Measurements from ENCODE around the gene THADA. TPM values are rescaled to one million over a fixed set of nuclear protein-coding genes. Genes with fewer than 3 reads are reported as not detected.

Gene THADA
- total RNA-seq, 1 donor from 2014 or later: 48.4 TPM

GRCh38 chr2:43212216-43212835, 383.5 kb downstream of the THADA start:
- H3K36me3 Mint-ChIP-seq (ENCODE audit: low read depth): no peaks in the 10 kb centered on the region
- H3K27me3 Mint-ChIP-seq (ENCODE audit: low read depth): no peaks in the 10 kb centered on the region
- H3K4me3 Mint-ChIP-seq (ENCODE audit: low read depth): no peak overlapping the region
- no peaks in the 10 kb centered on the region for H3K9me3 Mint-ChIP-seq
- intact Hi-C loops (cut with micrococcal nuclease): no loop called here
- peaks cover 20% of the 10 kb centered on the region for H3K4me1 Mint-ChIP-seq (ENCODE audit: low read depth)
- no peak overlapping the region for H3K27ac Mint-ChIP-seq
- no peak for DNase-seq (ENCODE audit: low spot score)

DNA sequence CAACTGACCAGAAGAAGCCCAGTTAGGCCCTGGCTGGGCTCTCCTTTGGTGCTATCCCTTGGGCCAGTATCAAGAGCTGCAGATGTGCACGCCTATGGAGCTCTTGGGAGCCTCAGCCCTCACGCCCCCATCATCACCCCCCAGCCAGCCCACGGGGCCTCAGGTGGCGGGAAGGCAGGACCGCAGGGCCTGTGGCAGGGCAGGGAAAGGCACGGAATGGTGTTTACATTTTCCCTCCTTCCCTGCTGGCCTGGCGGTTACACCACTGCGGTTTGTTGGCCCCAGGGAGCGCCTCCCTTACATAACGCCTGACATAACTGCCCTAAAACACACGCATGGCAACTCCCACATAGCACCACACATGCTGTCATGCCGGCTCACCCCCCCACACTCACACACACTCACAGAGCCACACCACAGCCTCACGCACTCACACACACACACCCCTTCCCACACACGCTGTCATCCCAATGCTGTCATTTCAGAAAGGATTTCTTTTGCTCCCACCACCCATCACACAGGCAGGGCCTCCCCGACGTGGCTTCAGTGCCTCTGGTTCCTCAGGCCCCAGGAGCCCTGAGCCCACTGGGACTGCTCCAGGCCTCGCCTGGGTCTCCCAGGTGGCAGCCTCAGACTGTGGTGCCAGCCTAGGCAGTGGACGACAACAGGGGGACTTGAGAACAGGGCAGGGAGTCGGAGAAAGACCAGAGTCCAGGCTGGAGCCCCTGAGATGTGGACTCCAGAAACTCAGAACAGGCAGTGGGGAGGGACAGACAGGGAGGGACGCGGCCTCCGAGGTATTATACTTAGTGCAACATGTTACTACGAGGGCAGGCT, 385.2 kb downstream of the THADA start:
- no peaks in the 10 kb centered on the region for H3K36me3 Mint-ChIP-seq (ENCODE audit: low read depth)
- no peaks in the 10 kb centered on the region for H3K9me3 Mint-ChIP-seq
- H3K4me3 Mint-ChIP-seq (ENCODE audit: low read depth): no peak overlapping the region
- no peak for DNase-seq (ENCODE audit: low spot score)
- H3K4me1 Mint-ChIP-seq (ENCODE audit: low read depth): peaks cover 20% of the 10 kb centered on the region
- no peak overlapping the region for H3K27ac Mint-ChIP-seq
- no peaks in the 10 kb centered on the region for H3K27me3 Mint-ChIP-seq (ENCODE audit: low read depth)
- intact Hi-C loops (cut with micrococcal nuclease): no loop called here

GRCh38 chr2:43210125-43210466, 385.7 kb downstream of the THADA start:
- Mint-ChIP-seq H3K9me3 (no peaks in the 10 kb centered on the region), H3K36me3 (ENCODE audit: low read depth) (no peaks in the 10 kb centered on the region), H3K27me3 (ENCODE audit: low read depth) (no peaks in the 10 kb centered on the region), H3K4me1 (ENCODE audit: low read depth) (peaks cover 20% of the 10 kb centered on the region), H3K4me3 (ENCODE audit: low read depth) (no peak overlapping the region), H3K27ac (no peak overlapping the region)
- intact Hi-C loops (cut with micrococcal nuclease): no loop called here
- DNase-seq (ENCODE audit: low spot score): no peak

GRCh38 chr2:43209204-43209717, 386.6 kb downstream of the THADA start:
- H3K36me3 Mint-ChIP-seq (ENCODE audit: low read depth): no peaks in the 10 kb centered on the region
- peaks cover 20% of the 10 kb centered on the region for H3K4me1 Mint-ChIP-seq (ENCODE audit: low read depth)
- H3K27me3 Mint-ChIP-seq (ENCODE audit: low read depth): no peaks in the 10 kb centered on the region
- H3K27ac Mint-ChIP-seq: no peak overlapping the region
- H3K9me3 Mint-ChIP-seq: no peaks in the 10 kb centered on the region
- intact Hi-C loops (cut with micrococcal nuclease): no loop called here
- no peak for DNase-seq (ENCODE audit: low spot score)
- H3K4me3 Mint-ChIP-seq (ENCODE audit: low read depth): no peak overlapping the region

- DNase-seq (ENCODE audit: low spot score): no peak
- Mint-ChIP-seq H3K27me3 (ENCODE audit: low read depth) (no peaks in the 10 kb centered on the region), H3K27ac (no peak overlapping the region), H3K4me1 (ENCODE audit: low read depth) (peaks cover 18% of the 10 kb centered on the region), H3K9me3 (no peaks in the 10 kb centered on the region), H3K4me3 (ENCODE audit: low read depth) (no peak overlapping the region), H3K36me3 (ENCODE audit: low read depth) (no peaks in the 10 kb centered on the region)
- intact Hi-C loops (cut with micrococcal nuclease): no loop called here
Observed at GRCh38 chr2:43207553-43208300, 388.1 kb downstream of the THADA start.

DNA sequence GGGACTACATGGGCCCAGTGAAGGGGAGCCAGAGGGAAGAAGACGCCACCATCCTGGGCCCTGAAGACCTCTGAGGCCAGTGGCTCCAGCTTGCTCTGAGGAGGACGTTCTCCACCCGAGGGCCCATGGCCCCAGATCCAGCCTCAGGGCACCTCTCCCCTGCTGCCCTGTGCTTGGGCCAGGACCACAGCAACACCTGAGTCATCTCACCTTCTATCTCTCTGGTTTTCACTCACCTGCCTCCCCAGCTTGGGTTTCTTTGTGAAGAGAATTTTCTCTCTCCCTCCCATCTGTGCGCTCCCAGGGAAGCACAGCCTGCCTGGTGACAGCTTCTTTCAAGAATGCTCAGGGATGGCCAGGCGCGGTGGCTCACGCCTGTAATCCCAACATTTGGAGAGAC, 389.2 kb downstream of the THADA start:
- Mint-ChIP-seq H3K4me1 (ENCODE audit: low read depth) (peaks cover 17% of the 10 kb centered on the region), H3K36me3 (ENCODE audit: low read depth) (no peaks in the 10 kb centered on the region), H3K27ac (no peak overlapping the region), H3K27me3 (ENCODE audit: low read depth) (no peaks in the 10 kb centered on the region), H3K4me3 (ENCODE audit: low read depth) (no peak overlapping the region), H3K9me3 (no peaks in the 10 kb centered on the region)
- no peak for DNase-seq (ENCODE audit: low spot score)
- intact Hi-C loops (cut with micrococcal nuclease): no loop called here

DNA sequence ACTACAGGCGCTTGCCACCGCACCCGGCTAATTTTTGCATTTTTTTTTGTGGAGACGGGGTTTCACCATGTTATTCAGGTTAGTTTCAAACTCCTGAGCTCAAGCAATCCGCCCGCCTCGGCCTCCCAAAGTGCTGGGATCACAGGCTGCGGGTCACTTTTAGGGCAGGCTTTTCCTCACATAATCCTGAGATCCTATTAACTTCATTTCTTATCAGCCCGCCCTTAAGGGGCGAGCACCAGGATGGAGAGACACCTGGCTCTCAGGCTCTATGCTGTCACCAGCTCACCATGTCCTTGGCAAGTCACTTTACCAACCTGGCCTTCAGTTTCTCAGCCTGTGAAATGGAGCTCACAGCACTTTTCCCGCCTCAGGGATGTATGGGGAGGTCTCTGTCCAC, 392.5 kb downstream of the THADA start:
- H3K27ac Mint-ChIP-seq: no peak overlapping the region
- H3K27me3 Mint-ChIP-seq (ENCODE audit: low read depth): no peaks in the 10 kb centered on the region
- DNase-seq (ENCODE audit: low spot score): no peak
- intact Hi-C loops (cut with micrococcal nuclease): no loop called here
- no peak overlapping the region for H3K4me3 Mint-ChIP-seq (ENCODE audit: low read depth)
- H3K36me3 Mint-ChIP-seq (ENCODE audit: low read depth): no peaks in the 10 kb centered on the region
- no peaks in the 10 kb centered on the region for H3K9me3 Mint-ChIP-seq
- H3K4me1 Mint-ChIP-seq (ENCODE audit: low read depth): peaks cover 13% of the 10 kb centered on the region

DNA sequence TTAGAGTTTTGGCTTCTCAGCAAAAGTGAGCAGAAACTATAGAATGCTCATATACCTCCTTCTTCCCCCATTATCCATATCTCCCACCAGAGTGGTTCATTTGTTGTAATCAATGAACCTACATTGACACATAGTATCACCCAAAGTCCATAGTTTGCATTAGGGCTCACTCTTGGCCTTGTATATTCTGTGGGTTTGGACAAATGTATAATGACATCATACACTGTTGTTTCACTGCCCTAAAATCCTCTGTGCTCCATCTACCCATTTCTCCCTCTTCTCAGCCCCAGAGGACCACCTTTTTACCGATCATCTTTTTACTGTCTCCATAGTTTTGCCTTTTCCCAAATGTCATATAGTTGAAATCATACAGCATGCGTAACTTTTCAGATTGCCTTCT, 393.5 kb downstream of the THADA start:
- DNase-seq (ENCODE audit: low spot score): no peak
- Mint-ChIP-seq H3K36me3 (ENCODE audit: low read depth) (no peaks in the 10 kb centered on the region), H3K4me1 (ENCODE audit: low read depth) (peaks cover 13% of the 10 kb centered on the region), H3K9me3 (no peaks in the 10 kb centered on the region), H3K4me3 (ENCODE audit: low read depth) (no peak overlapping the region), H3K27me3 (ENCODE audit: low read depth) (no peaks in the 10 kb centered on the region), H3K27ac (no peak overlapping the region)
- intact Hi-C loops (cut with micrococcal nuclease): no loop called here

DNA sequence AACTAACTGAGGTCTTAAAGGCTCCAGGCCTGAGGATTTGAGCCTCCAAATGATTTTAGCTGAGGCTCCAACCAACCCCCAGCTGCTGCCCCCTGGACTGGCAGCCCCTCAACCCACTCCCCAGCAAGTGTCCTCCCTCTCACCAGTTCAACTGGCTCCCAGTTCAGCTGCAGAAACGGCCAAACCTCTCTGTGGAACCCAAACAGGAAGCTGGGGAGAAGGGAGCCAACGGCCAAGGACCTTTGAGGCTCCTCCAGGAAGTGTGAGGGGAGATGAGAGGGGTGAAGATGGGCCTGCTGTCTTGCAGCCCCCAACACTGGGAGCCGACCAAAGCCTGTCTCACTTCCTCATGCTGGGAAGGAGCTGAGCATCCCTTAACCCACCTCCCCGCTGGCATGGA, 394.3 kb downstream of the THADA start:
- H3K4me3 Mint-ChIP-seq (ENCODE audit: low read depth): no peak overlapping the region
- H3K9me3 Mint-ChIP-seq: no peaks in the 10 kb centered on the region
- no peaks in the 10 kb centered on the region for H3K27me3 Mint-ChIP-seq (ENCODE audit: low read depth)
- no peaks in the 10 kb centered on the region for H3K36me3 Mint-ChIP-seq (ENCODE audit: low read depth)
- intact Hi-C loops (cut with micrococcal nuclease): no loop called here
- H3K27ac Mint-ChIP-seq: no peak overlapping the region
- H3K4me1 Mint-ChIP-seq (ENCODE audit: low read depth): peaks cover 19% of the 10 kb centered on the region
- DNase-seq (ENCODE audit: low spot score): no peak

GRCh38 chr2:43201016-43201415, 394.8 kb downstream of the THADA start:
- Mint-ChIP-seq H3K36me3 (ENCODE audit: low read depth) (no peaks in the 10 kb centered on the region), H3K27ac (no peak overlapping the region), H3K4me1 (ENCODE audit: low read depth) (peaks cover 20% of the 10 kb centered on the region), H3K27me3 (ENCODE audit: low read depth) (no peaks in the 10 kb centered on the region), H3K9me3 (no peaks in the 10 kb centered on the region), H3K4me3 (ENCODE audit: low read depth) (no peak overlapping the region)
- DNase-seq (ENCODE audit: low spot score): no peak
- intact Hi-C loops (cut with micrococcal nuclease): no loop called here

DNA sequence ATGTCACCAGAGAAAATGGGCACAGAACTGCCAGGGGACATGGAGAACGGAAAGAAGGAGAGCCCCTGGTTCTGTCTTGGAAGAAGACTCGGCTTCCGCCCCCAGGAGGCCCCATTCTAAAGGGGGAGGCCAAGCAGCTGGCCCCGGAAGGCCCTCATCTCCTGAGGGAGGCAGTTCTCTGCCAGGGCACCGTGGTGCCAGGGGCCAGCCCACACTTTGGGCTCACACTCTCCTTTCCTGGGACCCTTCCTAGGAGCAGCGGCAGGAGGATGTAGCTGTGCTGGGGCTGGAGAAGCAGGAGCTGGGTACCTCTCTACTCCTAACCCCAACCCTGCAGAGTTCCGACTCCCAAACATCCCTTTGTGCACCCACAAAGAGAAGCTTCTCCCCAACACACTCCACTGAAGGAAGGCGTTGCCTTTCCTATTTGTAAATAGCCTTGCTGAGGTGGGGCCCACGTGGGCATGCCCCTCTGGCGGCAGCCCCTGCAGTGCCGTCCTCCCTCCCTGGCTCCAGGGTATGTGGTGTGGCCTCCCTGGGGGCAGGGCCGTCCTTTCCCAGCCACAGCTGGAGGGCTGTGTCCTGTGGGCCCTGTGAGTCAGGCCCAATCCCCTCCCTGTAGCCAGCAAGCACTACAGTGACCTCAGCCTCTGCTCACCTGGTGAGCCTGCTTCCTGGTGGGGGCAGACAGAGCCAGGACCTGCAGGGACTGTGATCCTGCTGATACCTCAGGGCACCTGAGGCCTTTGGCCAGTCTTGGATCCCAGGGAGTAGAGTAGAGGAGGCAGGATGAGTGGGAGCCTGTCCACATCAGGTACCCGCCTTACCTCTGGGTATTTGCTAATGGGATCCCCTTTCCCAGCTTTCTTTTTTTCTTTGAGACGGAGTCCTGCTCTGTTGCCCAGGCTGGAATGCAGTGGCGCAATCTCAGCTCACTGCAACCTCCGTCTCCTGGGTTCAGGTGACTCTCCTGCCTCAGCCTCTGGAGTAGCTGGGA, 396.0 kb downstream of the THADA start:
- Mint-ChIP-seq H3K36me3 (ENCODE audit: low read depth) (no peaks in the 10 kb centered on the region), H3K27me3 (ENCODE audit: low read depth) (no peaks in the 10 kb centered on the region), H3K4me3 (ENCODE audit: low read depth) (no peak overlapping the region), H3K4me1 (ENCODE audit: low read depth) (peaks cover 27% of the 10 kb centered on the region), H3K9me3 (no peaks in the 10 kb centered on the region), H3K27ac (no peak overlapping the region)
- no peak for DNase-seq (ENCODE audit: low spot score)
- intact Hi-C loops (cut with micrococcal nuclease): no loop called here

DNA sequence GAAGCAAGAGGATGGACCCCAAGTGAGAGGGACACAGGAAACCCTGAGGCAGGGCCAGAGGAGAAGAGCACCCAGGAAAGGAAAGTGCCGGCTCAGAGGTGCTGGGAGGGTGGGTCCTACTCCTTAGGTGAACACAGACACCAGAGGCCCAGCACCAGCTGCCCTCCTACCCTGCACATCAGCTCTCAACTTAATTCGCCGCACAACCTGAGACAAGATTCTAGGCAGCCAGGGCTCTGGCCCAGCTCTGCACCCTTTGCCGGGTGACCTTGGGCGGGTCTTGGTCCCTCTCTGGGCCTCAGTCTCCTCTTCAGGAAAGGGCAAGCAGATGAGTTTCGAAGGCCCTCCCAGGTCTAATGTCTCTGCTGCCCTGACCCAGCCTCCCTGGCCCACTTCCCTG, 397.6 kb downstream of the THADA start:
- Mint-ChIP-seq H3K4me3 (ENCODE audit: low read depth) (no peak overlapping the region), H3K36me3 (ENCODE audit: low read depth) (no peaks in the 10 kb centered on the region), H3K4me1 (ENCODE audit: low read depth) (peaks cover 43% of the 10 kb centered on the region), H3K27ac (no peak overlapping the region), H3K9me3 (no peaks in the 10 kb centered on the region), H3K27me3 (ENCODE audit: low read depth) (no peaks in the 10 kb centered on the region)
- DNase-seq (ENCODE audit: low spot score): no peak
- intact Hi-C loops (cut with micrococcal nuclease): no loop called here
